ENCODE data around the gene HOMER2.

GRCh38 chr15:82823049-82823448 is 129.5 kb downstream of the HOMER2 start:
- TF ChIP-seq, protein P1, sequence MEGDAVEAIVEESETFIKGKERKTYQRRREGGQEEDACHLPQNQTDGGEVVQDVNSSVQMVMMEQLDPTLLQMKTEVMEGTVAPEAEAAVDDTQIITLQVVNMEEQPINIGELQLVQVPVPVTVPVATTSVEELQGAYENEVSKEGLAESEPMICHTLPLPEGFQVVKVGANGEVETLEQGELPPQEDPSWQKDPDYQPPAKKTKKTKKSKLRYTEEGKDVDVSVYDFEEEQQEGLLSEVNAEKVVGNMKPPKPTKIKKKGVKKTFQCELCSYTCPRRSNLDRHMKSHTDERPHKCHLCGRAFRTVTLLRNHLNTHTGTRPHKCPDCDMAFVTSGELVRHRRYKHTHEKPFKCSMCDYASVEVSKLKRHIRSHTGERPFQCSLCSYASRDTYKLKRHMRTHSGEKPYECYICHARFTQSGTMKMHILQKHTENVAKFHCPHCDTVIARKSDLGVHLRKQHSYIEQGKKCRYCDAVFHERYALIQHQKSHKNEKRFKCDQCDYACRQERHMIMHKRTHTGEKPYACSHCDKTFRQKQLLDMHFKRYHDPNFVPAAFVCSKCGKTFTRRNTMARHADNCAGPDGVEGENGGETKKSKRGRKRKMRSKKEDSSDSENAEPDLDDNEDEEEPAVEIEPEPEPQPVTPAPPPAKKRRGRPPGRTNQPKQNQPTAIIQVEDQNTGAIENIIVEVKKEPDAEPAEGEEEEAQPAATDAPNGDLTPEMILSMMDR (IDR thresholded peaks at IDR 0.05), result no peak
- TF ChIP-seq POLR2A (IDR thresholded peaks at IDR 0.05), result no peak
